ENCODE data around the gene ABLIM2. TPM values are rescaled to one million over a fixed set of nuclear protein-coding genes. Genes with fewer than 3 reads are reported as not detected.
A peak's percentile ranks its signal among the peaks of the same experiment; 100 is the strongest.

The ABLIM2 gene
- total RNA-seq, 1 donor from 2014 or later: 7.5 TPM

- peaks cover 11% of the 10 kb centered on the region for H3K4me1 Mint-ChIP-seq (ENCODE audit: low read depth, unreplicated experiment)
- H3K9me3 Mint-ChIP-seq (ENCODE audit: unreplicated experiment): peaks cover 9% of the 10 kb centered on the region
- H3K4me3 Mint-ChIP-seq (ENCODE audit: unreplicated experiment): peak overlapping the region; percentile 46
- H3K27ac Mint-ChIP-seq (ENCODE audit: unreplicated experiment): no peak overlapping the region
- no peak for TF ChIP-seq CTCF (IDR thresholded peaks at IDR 0.05; ENCODE audit: partially characterized antibody, unreplicated experiment)
- peaks cover 7% of the 10 kb centered on the region for H3K27me3 Mint-ChIP-seq (ENCODE audit: unreplicated experiment)
- no peaks in the 10 kb centered on the region for H3K36me3 Mint-ChIP-seq (ENCODE audit: unreplicated experiment)
- DNase-seq: no peak
Observed at GRCh38 chr4:8198206-8198905, 39.7 kb upstream of the ABLIM2 start.

- Mint-ChIP-seq H3K4me1 (ENCODE audit: low read depth, unreplicated experiment) (peaks cover 16% of the 10 kb centered on the region), H3K9me3 (ENCODE audit: unreplicated experiment) (peaks cover 10% of the 10 kb centered on the region), H3K27me3 (ENCODE audit: unreplicated experiment) (peaks cover 9% of the 10 kb centered on the region), H3K27ac (ENCODE audit: unreplicated experiment) (no peak overlapping the region), H3K4me3 (ENCODE audit: unreplicated experiment) (no peak overlapping the region), H3K36me3 (ENCODE audit: unreplicated experiment) (no peaks in the 10 kb centered on the region)
- DNase-seq: no peak
- no peak for TF ChIP-seq CTCF (IDR thresholded peaks at IDR 0.05; ENCODE audit: partially characterized antibody, unreplicated experiment)
Observed at GRCh38 chr4:8197521-8197920, 38.9 kb upstream of the ABLIM2 start.

DNA sequence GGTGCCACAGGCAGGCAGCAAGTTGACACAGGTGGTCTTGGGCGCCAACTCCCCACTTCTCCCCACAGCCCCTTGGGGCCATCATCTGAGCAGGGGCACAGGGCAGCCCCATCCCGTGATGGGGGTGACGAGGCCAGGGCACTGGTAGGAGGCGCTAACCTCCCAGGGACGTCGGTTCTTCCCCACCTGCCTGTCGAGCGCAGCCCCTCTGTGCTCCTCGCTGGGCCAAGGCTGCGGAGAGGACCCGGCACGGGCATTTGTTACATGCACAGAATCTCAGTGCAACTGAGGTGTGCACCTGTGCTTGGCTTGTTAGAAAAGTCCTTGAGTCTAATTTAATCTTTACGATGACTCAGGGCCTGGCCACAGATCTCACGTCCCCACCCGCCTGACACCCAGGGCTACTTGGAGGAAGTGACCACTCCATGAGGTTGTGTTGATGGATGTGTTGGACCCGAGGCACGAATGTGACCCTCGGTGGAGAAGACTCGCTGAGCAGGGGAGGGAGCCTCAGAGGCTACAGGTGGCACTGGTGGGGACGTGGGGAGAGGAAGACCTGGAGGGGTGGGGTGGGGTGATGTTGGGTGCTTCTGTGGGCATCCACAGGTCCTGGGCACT is 37.3 kb upstream of the ABLIM2 start:
- H3K4me3 Mint-ChIP-seq (ENCODE audit: unreplicated experiment): no peak overlapping the region
- H3K4me1 Mint-ChIP-seq (ENCODE audit: low read depth, unreplicated experiment): peaks cover 12% of the 10 kb centered on the region
- peaks cover 10% of the 10 kb centered on the region for H3K9me3 Mint-ChIP-seq (ENCODE audit: unreplicated experiment)
- peaks cover 7% of the 10 kb centered on the region for H3K27me3 Mint-ChIP-seq (ENCODE audit: unreplicated experiment)
- no peaks in the 10 kb centered on the region for H3K36me3 Mint-ChIP-seq (ENCODE audit: unreplicated experiment)
- no peak for TF ChIP-seq CTCF (IDR thresholded peaks at IDR 0.05; ENCODE audit: partially characterized antibody, unreplicated experiment)
- DNase-seq: no peak
- no peak overlapping the region for H3K27ac Mint-ChIP-seq (ENCODE audit: unreplicated experiment)

DNA sequence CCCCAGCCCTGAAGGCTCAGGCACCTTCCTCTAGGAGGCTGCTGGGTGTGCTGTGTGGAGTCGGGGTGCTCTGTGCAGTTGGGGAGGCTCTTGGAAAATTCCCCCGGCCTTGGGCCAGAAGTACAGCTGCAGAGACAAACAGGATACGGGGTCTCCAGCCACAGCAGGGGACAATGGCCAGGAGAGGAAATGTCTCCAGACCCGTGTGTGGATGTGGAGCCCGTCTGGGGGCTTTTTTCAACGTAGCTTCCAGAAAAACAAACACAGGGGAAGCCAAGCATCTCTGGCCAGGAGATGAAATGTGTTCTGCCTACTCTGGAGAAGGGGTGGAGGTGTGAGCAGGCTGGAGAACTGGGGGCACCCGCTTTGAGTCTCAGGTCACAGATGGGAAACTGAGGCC is 36.8 kb upstream of the ABLIM2 start:
- Mint-ChIP-seq H3K4me1 (ENCODE audit: low read depth, unreplicated experiment) (peaks cover 9% of the 10 kb centered on the region), H3K27ac (ENCODE audit: unreplicated experiment) (no peak overlapping the region), H3K36me3 (ENCODE audit: unreplicated experiment) (no peaks in the 10 kb centered on the region), H3K27me3 (ENCODE audit: unreplicated experiment) (peaks cover 7% of the 10 kb centered on the region), H3K9me3 (ENCODE audit: unreplicated experiment) (peaks cover 8% of the 10 kb centered on the region), H3K4me3 (ENCODE audit: unreplicated experiment) (no peak overlapping the region)
- no peak for TF ChIP-seq CTCF (IDR thresholded peaks at IDR 0.05; ENCODE audit: partially characterized antibody, unreplicated experiment)
- DNase-seq: no peak
